SK-N-MC (cell line): ENCODE data around the gene COL16A1.

ENCODE experiments used
- EZH2 ChIP-seq: fragments of 200-600 bp; sonication (generic); IDR thresholded peaks from one replicate; pipeline ENCODE4 v1.6.1; 2017; ENCODE audit warnings: antibody characterized with exemption
- POLR2AphosphoS5 ChIP-seq: IDR thresholded peaks from 2 replicates; pipeline ENCODE4 v1.6.1; 2012; ENCODE audit warnings: mild to moderate bottlenecking, low read depth, low read length, borderline replicate concordance

DNA sequence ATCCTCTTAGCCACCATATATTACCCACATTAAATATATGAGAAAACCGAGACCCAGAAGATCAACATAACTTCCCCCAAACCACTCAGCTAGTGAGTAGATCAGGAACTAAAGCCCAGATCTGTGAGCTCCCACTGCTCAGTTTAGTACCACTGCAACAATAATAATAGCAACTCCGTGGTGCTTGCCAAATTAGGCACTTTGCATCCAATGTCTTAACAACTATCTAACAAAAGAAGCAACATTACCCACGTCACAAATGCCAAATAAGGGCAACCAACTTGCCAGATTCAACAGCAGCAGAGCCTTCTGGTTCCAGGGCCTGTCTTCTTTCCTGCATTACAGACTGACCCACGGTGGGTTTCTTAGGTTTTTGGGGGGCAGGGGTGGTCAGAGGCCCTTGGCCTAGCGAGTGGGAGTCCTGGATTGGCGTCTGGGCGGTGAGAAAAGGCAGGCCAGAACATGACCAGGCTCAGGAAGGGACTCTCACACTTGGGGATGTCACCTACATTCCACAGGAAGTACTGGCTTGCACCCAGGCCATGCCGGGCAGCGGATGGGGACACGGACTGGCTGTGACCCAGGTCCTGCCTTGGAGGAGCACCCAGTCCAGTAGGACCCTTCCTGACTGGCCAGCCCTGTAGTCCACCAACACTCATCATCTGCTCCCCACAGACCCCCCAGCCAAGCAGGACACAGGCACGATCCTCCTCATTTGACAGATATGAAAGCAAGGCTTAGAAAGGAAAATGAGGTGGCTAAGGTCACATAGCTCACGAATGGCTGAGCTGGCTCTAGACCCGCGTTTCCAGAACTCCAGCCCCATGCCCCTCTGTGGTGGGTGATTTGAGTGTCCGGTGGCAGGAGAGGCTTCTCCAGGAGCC is 81.7 kb downstream of the COL16A1 start:
- no peak for TF ChIP-seq POLR2AphosphoS5
- TF ChIP-seq EZH2 = no peak
